ENCODE measurements around the gene WDTC1. TPM values are rescaled to one million over a fixed set of nuclear protein-coding genes. Genes with fewer than 3 reads are reported as not detected.
"Not testable (repeated sequence)": the region's sequence is repeated elsewhere in the genome, so short reads cannot be mapped to it uniquely, and the experiment has no call there.

WDTC1 gene, protein sequence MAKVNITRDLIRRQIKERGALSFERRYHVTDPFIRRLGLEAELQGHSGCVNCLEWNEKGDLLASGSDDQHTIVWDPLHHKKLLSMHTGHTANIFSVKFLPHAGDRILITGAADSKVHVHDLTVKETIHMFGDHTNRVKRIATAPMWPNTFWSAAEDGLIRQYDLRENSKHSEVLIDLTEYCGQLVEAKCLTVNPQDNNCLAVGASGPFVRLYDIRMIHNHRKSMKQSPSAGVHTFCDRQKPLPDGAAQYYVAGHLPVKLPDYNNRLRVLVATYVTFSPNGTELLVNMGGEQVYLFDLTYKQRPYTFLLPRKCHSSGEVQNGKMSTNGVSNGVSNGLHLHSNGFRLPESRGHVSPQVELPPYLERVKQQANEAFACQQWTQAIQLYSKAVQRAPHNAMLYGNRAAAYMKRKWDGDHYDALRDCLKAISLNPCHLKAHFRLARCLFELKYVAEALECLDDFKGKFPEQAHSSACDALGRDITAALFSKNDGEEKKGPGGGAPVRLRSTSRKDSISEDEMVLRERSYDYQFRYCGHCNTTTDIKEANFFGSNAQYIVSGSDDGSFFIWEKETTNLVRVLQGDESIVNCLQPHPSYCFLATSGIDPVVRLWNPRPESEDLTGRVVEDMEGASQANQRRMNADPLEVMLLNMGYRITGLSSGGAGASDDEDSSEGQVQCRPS
- 51.4 and 53.8 TPM in 2 replicates for total RNA-seq
- long read RNA-seq, partial matches to known transcripts, result 1 of 2 reads
- long read RNA-seq, other reads (novel, unspliced or antisense), result 1 of 2 reads

GRCh38 chr1:27234049-27234882, at the start of gene WDTC1:
TSS of gene WDTC1 (plus strand) at chr1:27234632. CDS start at chr1:27261055, 26,423 bp downstream.
- H3K4me3 Mint-ChIP-seq (ENCODE audit: low read depth), result peak within 1 kb of the TSS; percentile 96
- no peaks in the 10 kb centered on the region for H3K9me3 Mint-ChIP-seq (ENCODE audit: low read depth)
- no peaks in the 10 kb centered on the region for H3K36me3 Mint-ChIP-seq (ENCODE audit: insufficient read depth)
- peak within 1 kb of the TSS; percentile 94 for H3K27ac Mint-ChIP-seq
- no peaks in the 10 kb centered on the region for H3K27me3 Mint-ChIP-seq
- peaks cover 16% of the 10 kb centered on the region for H3K4me1 Mint-ChIP-seq (ENCODE audit: low read depth)
- TF ChIP-seq, protein P1, sequence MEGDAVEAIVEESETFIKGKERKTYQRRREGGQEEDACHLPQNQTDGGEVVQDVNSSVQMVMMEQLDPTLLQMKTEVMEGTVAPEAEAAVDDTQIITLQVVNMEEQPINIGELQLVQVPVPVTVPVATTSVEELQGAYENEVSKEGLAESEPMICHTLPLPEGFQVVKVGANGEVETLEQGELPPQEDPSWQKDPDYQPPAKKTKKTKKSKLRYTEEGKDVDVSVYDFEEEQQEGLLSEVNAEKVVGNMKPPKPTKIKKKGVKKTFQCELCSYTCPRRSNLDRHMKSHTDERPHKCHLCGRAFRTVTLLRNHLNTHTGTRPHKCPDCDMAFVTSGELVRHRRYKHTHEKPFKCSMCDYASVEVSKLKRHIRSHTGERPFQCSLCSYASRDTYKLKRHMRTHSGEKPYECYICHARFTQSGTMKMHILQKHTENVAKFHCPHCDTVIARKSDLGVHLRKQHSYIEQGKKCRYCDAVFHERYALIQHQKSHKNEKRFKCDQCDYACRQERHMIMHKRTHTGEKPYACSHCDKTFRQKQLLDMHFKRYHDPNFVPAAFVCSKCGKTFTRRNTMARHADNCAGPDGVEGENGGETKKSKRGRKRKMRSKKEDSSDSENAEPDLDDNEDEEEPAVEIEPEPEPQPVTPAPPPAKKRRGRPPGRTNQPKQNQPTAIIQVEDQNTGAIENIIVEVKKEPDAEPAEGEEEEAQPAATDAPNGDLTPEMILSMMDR (IDR thresholded peaks at IDR 0.05; ENCODE audit: unreplicated experiment), result no peak
- peak; percentile 95 for DNase-seq (ENCODE audit: low spot score, unreplicated experiment)

GRCh38 chr1:27184665-27185064, 49.8 kb upstream of the WDTC1 start:
- H3K9me3 Mint-ChIP-seq (ENCODE audit: low read depth), result peaks cover 13% of the 10 kb centered on the region
- not testable (repeated sequence) for H3K27ac Mint-ChIP-seq; H3K36me3 Mint-ChIP-seq (ENCODE audit: insufficient read depth); DNase-seq (ENCODE audit: low spot score, unreplicated experiment); H3K4me3 Mint-ChIP-seq (ENCODE audit: low read depth); H3K27me3 Mint-ChIP-seq; H3K4me1 Mint-ChIP-seq (ENCODE audit: low read depth)

- Mint-ChIP-seq H3K9me3 (ENCODE audit: low read depth) (peaks cover 4% of the 10 kb centered on the region), H3K27ac (no peak overlapping the region), H3K27me3 (peaks cover 6% of the 10 kb centered on the region)
Measured at GRCh38 chr1:27192039-27192529, 42.3 kb upstream of the WDTC1 start.

GRCh38 chr1:27193194-27193593, 41.2 kb upstream of the WDTC1 start:
- Mint-ChIP-seq H3K36me3 (ENCODE audit: insufficient read depth) (no peaks in the 10 kb centered on the region), H3K4me1 (ENCODE audit: low read depth) (peaks cover 2% of the 10 kb centered on the region), H3K4me3 (ENCODE audit: low read depth) (no peak overlapping the region), H3K9me3 (ENCODE audit: low read depth) (no peaks in the 10 kb centered on the region), H3K27me3 (peaks cover 9% of the 10 kb centered on the region), H3K27ac (no peak overlapping the region)
- no peak for DNase-seq (ENCODE audit: low spot score, unreplicated experiment)
- TF ChIP-seq, protein P1 (IDR thresholded peaks at IDR 0.05; ENCODE audit: unreplicated experiment), result no peak

More at GRCh38 chr1:27192039-27192529, 42.3 kb upstream of the WDTC1 start:
- Mint-ChIP-seq H3K4me1 (ENCODE audit: low read depth) (peaks cover 2% of the 10 kb centered on the region), H3K4me3 (ENCODE audit: low read depth) (no peak overlapping the region), H3K36me3 (ENCODE audit: insufficient read depth) (no peaks in the 10 kb centered on the region)
- DNase-seq (ENCODE audit: low spot score, unreplicated experiment), result no peak
- TF ChIP-seq, protein P1 (IDR thresholded peaks at IDR 0.05; ENCODE audit: unreplicated experiment), result no peak

DNA sequence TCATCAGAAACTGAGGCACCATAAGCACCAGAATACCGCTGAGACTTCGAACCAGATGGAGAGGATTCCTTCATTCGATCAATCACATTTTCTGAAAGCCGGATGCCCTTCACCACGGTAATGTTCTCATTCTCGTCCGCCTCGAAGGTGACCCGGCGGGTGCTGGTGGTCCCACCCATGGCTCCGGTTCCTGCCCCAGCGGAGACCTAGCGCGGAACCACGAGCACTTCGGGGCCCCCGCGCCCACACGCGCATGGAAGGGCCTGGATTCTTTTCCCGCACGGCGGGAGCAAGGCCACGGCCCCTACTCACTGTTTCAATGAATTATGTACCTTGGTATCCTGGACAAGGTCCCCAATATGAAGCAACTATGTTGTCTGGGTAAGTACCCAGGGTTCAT, 33.1 kb upstream of the WDTC1 start:
- DNase-seq (ENCODE audit: low spot score, unreplicated experiment), result no peak
- TF ChIP-seq, protein P1 (IDR thresholded peaks at IDR 0.05; ENCODE audit: unreplicated experiment), result no peak
- Mint-ChIP-seq H3K9me3 (ENCODE audit: low read depth) (no peaks in the 10 kb centered on the region), H3K4me3 (ENCODE audit: low read depth) (no peak overlapping the region), H3K36me3 (ENCODE audit: insufficient read depth) (no peaks in the 10 kb centered on the region), H3K27ac (no peak overlapping the region), H3K27me3 (peaks cover 12% of the 10 kb centered on the region), H3K4me1 (ENCODE audit: low read depth) (no peaks in the 10 kb centered on the region)

All from progenitor cell of endocrine pancreas (in vitro differentiated cells).